Glutamatergic neuron (in vitro differentiated cells): ENCODE results near the gene ZGPAT. TPM values are rescaled to one million over a fixed set of nuclear protein-coding genes. Genes with fewer than 3 reads are reported as not detected.
"Not testable (repeated sequence)": the region's sequence is repeated elsewhere in the genome, so short reads cannot be mapped to it uniquely, and the experiment has no call there.

Experiments used
- DNase-seq: peaks from one replicate; pipeline ENCODE4 v3.0.0; 2022
- H3K27ac Mint-ChIP-seq: one replicate; pipeline ENCODE4 v1.8.0; 2020; ENCODE audit warnings: mild to moderate bottlenecking, mixed read lengths, inconsistent platforms; ENCODE audit not compliant: unreplicated experiment
- H3K27me3 Mint-ChIP-seq: one replicate; pipeline ENCODE4 v1.8.0; 2020; ENCODE audit warnings: mild to moderate bottlenecking, moderate library complexity, mixed read lengths, inconsistent platforms; ENCODE audit not compliant: unreplicated experiment
- H3K36me3 Mint-ChIP-seq: one replicate; pipeline ENCODE4 v1.8.0; 2020; ENCODE audit warnings: mild to moderate bottlenecking, mixed read lengths, inconsistent platforms; ENCODE audit not compliant: unreplicated experiment
- H3K4me1 Mint-ChIP-seq: one replicate; pipeline ENCODE4 v1.8.0; 2020; ENCODE audit warnings: mild to moderate bottlenecking, low read depth, mixed read lengths, inconsistent platforms; ENCODE audit not compliant: unreplicated experiment
- H3K4me3 Mint-ChIP-seq: one replicate; pipeline ENCODE4 v1.8.0; 2020; ENCODE audit warnings: mild to moderate bottlenecking, mixed read lengths, inconsistent platforms; ENCODE audit not compliant: unreplicated experiment
- H3K9me3 Mint-ChIP-seq: one replicate; pipeline ENCODE4 v1.8.0; 2020; ENCODE audit warnings: mild to moderate bottlenecking, moderate library complexity, mixed read lengths, inconsistent platforms; ENCODE audit not compliant: unreplicated experiment
- CTCF ChIP-seq: fragments of 200-600 bp; sonication (generic); IDR thresholded peaks from one replicate; pipeline ENCODE4 v1.5.0; 2021; ENCODE audit not compliant: partially characterized antibody, unreplicated experiment
- long read RNA-seq: library from polyadenylated mRNA; unstranded; transcript quantifications from one replicate; pipeline ENCODE4 v2.0.0, GENCODE V29; 2020; ENCODE audit not compliant: unreplicated experiment
- total RNA-seq: library from RNA; stranded (reverse); fragmentation: NEBNext Ultra II Directional; extraction: Animal tissue kit (Norgen Biotek cat#: 25700); gene quantifications from one replicate; pipeline ENCODE4 v1.2.1, GENCODE V29; 2021; ENCODE audit not compliant: unreplicated experiment

Gene ZGPAT, protein sequence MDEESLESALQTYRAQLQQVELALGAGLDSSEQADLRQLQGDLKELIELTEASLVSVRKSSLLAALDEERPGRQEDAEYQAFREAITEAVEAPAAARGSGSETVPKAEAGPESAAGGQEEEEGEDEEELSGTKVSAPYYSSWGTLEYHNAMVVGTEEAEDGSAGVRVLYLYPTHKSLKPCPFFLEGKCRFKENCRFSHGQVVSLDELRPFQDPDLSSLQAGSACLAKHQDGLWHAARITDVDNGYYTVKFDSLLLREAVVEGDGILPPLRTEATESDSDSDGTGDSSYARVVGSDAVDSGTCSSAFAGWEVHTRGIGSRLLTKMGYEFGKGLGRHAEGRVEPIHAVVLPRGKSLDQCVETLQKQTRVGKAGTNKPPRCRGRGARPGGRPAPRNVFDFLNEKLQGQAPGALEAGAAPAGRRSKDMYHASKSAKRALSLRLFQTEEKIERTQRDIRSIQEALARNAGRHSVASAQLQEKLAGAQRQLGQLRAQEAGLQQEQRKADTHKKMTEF
- 41.5 TPM for total RNA-seq
- long read RNA-seq, transcript ZGPAT-202 (7 exons, 1,871 nt): major isoform, 11 of 25 reads
- long read RNA-seq, partial matches to known transcripts: 1 of 25 reads
- long read RNA-seq, other reads (novel, unspliced or antisense): 8 of 25 reads

GRCh38 chr20:63707558-63708300, at the start of gene ZGPAT, which contains the start of gene ARFRP1:
Gene ZGPAT (plus strand): TSS chr20:63708039. CDS start chr20:63708581, 542 bp downstream.
Gene ARFRP1 (minus strand): TSS chr20:63707976. CDS start chr20:63707091, 885 bp downstream.
- peak; percentile 94 for DNase-seq
- peaks cover 16% of the 10 kb centered on the region for H3K4me1 Mint-ChIP-seq
- peaks cover 11% of the 10 kb centered on the region for H3K27me3 Mint-ChIP-seq
- peaks cover 8% of the 10 kb centered on the region for H3K9me3 Mint-ChIP-seq
- peak within 1 kb of the TSS; percentile 96 for H3K4me3 Mint-ChIP-seq
- H3K36me3 Mint-ChIP-seq: peaks cover 12% of the 10 kb centered on the region
- no peak for TF ChIP-seq CTCF
- peak within 1 kb of the TSS; percentile 73 for H3K27ac Mint-ChIP-seq

GRCh38 chr20:63658749-63659187, 49.1 kb upstream of the ZGPAT start:
- Mint-ChIP-seq H3K4me1 (peaks cover 21% of the 10 kb centered on the region), H3K27me3 (peaks cover 13% of the 10 kb centered on the region), H3K9me3 (peaks cover 5% of the 10 kb centered on the region), H3K27ac (peak overlapping the region; percentile 60), H3K36me3 (no peaks in the 10 kb centered on the region), H3K4me3 (peak overlapping the region; percentile 91)
- TF ChIP-seq CTCF: no peak
- no peak for DNase-seq

- H3K4me3 Mint-ChIP-seq: peak overlapping the region; percentile 91
- no peak overlapping the region for H3K27ac Mint-ChIP-seq
- DNase-seq: no peak
- H3K27me3 Mint-ChIP-seq: peaks cover 11% of the 10 kb centered on the region
- peaks cover 16% of the 10 kb centered on the region for H3K4me1 Mint-ChIP-seq
- no peak for TF ChIP-seq CTCF
- no peaks in the 10 kb centered on the region for H3K36me3 Mint-ChIP-seq
- peaks cover 5% of the 10 kb centered on the region for H3K9me3 Mint-ChIP-seq
Observed at GRCh38 chr20:63659370-63659769, 48.5 kb upstream of the ZGPAT start.

GRCh38 chr20:63660174-63660573, 47.7 kb upstream of the ZGPAT start:
- not testable (repeated sequence) for H3K9me3 Mint-ChIP-seq, H3K27ac Mint-ChIP-seq, DNase-seq, H3K36me3 Mint-ChIP-seq
- peak overlapping the region; percentile 91 for H3K4me3 Mint-ChIP-seq
- peaks cover 11% of the 10 kb centered on the region for H3K27me3 Mint-ChIP-seq
- H3K4me1 Mint-ChIP-seq: peaks cover 14% of the 10 kb centered on the region

GRCh38 chr20:63660622-63661021, 47.2 kb upstream of the ZGPAT start:
- H3K36me3 Mint-ChIP-seq: no peaks in the 10 kb centered on the region
- peaks cover 5% of the 10 kb centered on the region for H3K9me3 Mint-ChIP-seq
- no peak overlapping the region for H3K27ac Mint-ChIP-seq
- H3K4me3 Mint-ChIP-seq: no peak overlapping the region
- TF ChIP-seq CTCF: no peak
- H3K4me1 Mint-ChIP-seq: peaks cover 14% of the 10 kb centered on the region
- no peak for DNase-seq
- peaks cover 11% of the 10 kb centered on the region for H3K27me3 Mint-ChIP-seq
